ENCODE results near the gene FER. TPM values are rescaled to one million over a fixed set of nuclear protein-coding genes. Genes with fewer than 3 reads are reported as not detected.

FER gene
- total and polyA plus RNA-seq, 10 of the 15 experiments (the other 5 are each of a cell fraction or from before 2014, with no cell fraction given), result 4.4 to 19.1 (median 9.6) TPM

DNA sequence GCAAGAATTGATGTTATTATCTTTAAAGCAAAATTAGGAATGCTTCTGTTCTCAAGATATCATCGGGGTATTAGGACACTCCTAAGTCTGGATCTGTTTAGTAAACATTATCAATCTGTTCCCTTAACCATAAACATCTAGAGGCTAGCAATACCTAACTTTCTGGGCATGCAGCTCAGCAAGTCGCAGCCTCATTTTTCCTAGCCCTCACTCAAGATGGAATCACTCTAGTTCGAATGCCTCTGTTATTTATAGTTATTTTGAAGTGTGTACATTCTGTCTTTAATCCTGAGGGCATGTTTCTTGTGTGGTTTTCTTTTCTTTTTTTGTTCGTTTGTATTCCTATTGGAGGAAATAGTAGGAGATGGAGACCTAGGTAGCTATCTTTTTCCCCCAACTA, 66.9 kb downstream of the FER start:
- no peak overlapping the region for H2AFZ ChIP-seq (ENCODE audit: control insufficient read depth, low read depth, low read length)
- POLR2A ChIA-PET, result no interaction called here
- H3K27me3 ChIP-seq (replicated peaks in 1 of 2; ENCODE audit: control insufficient read depth in 2 of 2, insufficient read depth in 2 of 2, low read length in 1 of 2), result no peaks in the 10 kb centered on the region
- no peaks in the 10 kb centered on the region for H3K79me2 ChIP-seq (ENCODE audit: control insufficient read depth, insufficient read depth, low read length)
- FAIRE-seq (no peak), DNase-seq (ENCODE audit: low read depth, low spot score) (no peak), ATAC-seq (no peak)
- H3K4me2 ChIP-seq (ENCODE audit: control insufficient read depth, insufficient read depth), result no peak overlapping the region
- SMC1A ChIA-PET (ENCODE audit: uncharacterized antibody, unreplicated experiment), result interaction anchor here (1.2 kb wide), 1 partner anchor 24 kb away, joined by 3 read pairs; no protein-coding TSS in a partner anchor
- intact Hi-C loops (cut with micrococcal nuclease; ENCODE audit: unreplicated experiment) (loop anchor here (10.0 kb wide), 1 partner anchor 130 kb away; no protein-coding TSS in a partner anchor), in situ Hi-C loops (cut with MboI) (no loop called here)
- RAD21 ChIA-PET (ENCODE audit: unreplicated experiment), result no interaction called here
- H3K27ac ChIP-seq (ENCODE audit: control insufficient read depth, insufficient read depth), result no peak overlapping the region
- H3K9me3 ChIP-seq (replicated peaks; ENCODE audit: control insufficient read depth, insufficient read depth, low read length), result peaks cover 11% of the 10 kb centered on the region; the same call in 2 of the 3 replicates
- H3K4me3 ChIP-seq, result no peak overlapping the region
- no peak overlapping the region for H3K9ac ChIP-seq (ENCODE audit: control insufficient read depth, insufficient read depth, low read length)
- CTCF ChIA-PET, result no interaction called here
- no TSS peak for BruUV-seq (replicated peaks)
- no peaks in the 10 kb centered on the region for H3K4me1 ChIP-seq (ENCODE audit: control insufficient read depth, insufficient read depth, low read length)
- no peaks in the 10 kb centered on the region for H4K20me1 ChIP-seq (ENCODE audit: control insufficient read depth, insufficient read depth)
- 71% methylated on average over 4 of the region's 4 CpGs for WGBS (ENCODE audit: insufficient coverage, insufficient replicate concordance, low lambda C conversion rate, missing lambda C conversion rate)
- TF ChIP-seq ZNF622 (IDR thresholded peaks at IDR 0.05) (no peak), HDAC2 (IDR thresholded peaks at IDR 0.05) (no peak), NFYA (IDR thresholded peaks at IDR 0.05; ENCODE audit: borderline replicate concordance, low read depth, low read length) (no peak)
- no peaks in the 10 kb centered on the region for H3K36me3 ChIP-seq (ENCODE audit: control insufficient read depth in 2 of 2, insufficient read depth in 2 of 2, low read length in 1 of 2)

DNA sequence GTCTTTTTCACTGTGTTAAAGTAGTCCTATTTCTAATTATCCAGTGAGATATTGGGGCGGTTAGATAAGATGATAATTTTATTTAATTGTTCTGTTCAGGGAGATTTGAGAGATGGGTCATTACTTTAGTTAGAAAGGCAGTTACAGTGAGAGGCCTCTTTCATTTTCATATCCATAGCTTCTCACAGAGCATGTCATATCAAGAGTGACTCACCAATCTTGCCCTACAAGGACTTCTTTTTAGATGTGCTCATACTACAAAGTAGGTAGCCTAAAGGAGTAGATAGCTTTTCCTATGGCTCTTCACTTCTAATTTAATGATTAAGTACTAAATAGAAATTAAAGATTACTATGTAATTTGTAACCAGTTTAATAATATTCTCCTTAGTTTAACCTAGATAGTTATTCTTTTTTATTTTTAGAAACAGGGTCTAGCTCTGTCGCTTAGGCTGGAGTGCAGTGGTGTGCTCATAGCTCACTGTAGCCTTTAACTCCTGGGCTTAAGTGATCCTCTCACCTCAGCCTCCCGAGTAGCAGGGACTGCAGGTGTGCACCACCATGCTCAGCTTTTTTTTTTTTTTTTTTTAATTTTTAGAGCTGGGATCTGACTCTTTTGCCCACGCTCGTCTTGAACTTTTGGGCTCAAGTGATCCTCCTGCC, 71.0 kb downstream of the FER start:
- Histone ChIP-seq H3K79me2 (ENCODE audit: control insufficient read depth, insufficient read depth, low read length) (no peaks in the 10 kb centered on the region), H4K20me1 (ENCODE audit: control insufficient read depth, insufficient read depth) (no peaks in the 10 kb centered on the region), H3K4me3 (no peak overlapping the region), H3K9me3 (replicated peaks; ENCODE audit: control insufficient read depth, insufficient read depth, low read length) (peaks cover 4% of the 10 kb centered on the region; the same call in 2 of the 3 replicates), H2AFZ (ENCODE audit: control insufficient read depth, low read depth, low read length) (no peak overlapping the region), H3K4me1 (ENCODE audit: control insufficient read depth, insufficient read depth, low read length) (no peaks in the 10 kb centered on the region), H3K4me2 (ENCODE audit: control insufficient read depth, insufficient read depth) (no peak overlapping the region), H3K9ac (ENCODE audit: control insufficient read depth, insufficient read depth, low read length) (no peak overlapping the region), H3K27ac (ENCODE audit: control insufficient read depth, insufficient read depth) (peak overlapping the region; percentile 39; the same call in 1 of the 2 replicates), H3K36me3 (ENCODE audit: control insufficient read depth in 2 of 2, insufficient read depth in 2 of 2, low read length in 1 of 2) (no peaks in the 10 kb centered on the region), H3K27me3 (replicated peaks in 1 of 2; ENCODE audit: control insufficient read depth in 2 of 2, insufficient read depth in 2 of 2, low read length in 1 of 2) (no peaks in the 10 kb centered on the region)
- ChIA-PET RAD21 (ENCODE audit: unreplicated experiment) (interaction anchor here (0.8 to 1.4 kb wide), 4 partner anchors 49 to 107 kb away, joined by 3 to 6 read pairs (median 4); no protein-coding TSS in a partner anchor), SMC1A (ENCODE audit: uncharacterized antibody, unreplicated experiment) (interaction anchor here (0.7 to 3.3 kb wide), 12 partner anchors 10 to 90 kb away, joined by 3 to 24 read pairs (median 4); no protein-coding TSS in a partner anchor), POLR2A (interaction anchor here (0.5 to 0.9 kb wide), 5 partner anchors 34 to 378 kb away, joined by 4 to 7 read pairs (median 5); no protein-coding TSS in a partner anchor), CTCF (interaction anchor here (2.0 kb wide), 1 partner anchor 11 kb away, joined by 11 read pairs; no protein-coding TSS in a partner anchor)
- FAIRE-seq, result peak; percentile 13
- no TSS peak for BruUV-seq (replicated peaks)
- in situ Hi-C loops (cut with MboI) (no loop called here), intact Hi-C loops (cut with micrococcal nuclease; ENCODE audit: unreplicated experiment) (loop anchor here (10.0 kb wide), 1 partner anchor 134 kb away; no protein-coding TSS in a partner anchor)
- ATAC-seq, result peak; percentile 99
- WGBS (ENCODE audit: insufficient coverage, insufficient replicate concordance, low lambda C conversion rate, missing lambda C conversion rate), result 94% methylated on average over 5 of the region's 5 CpGs
- peak; percentile 31 for DNase-seq (ENCODE audit: low read depth, low spot score)
- TF ChIP-seq, protein P1, sequence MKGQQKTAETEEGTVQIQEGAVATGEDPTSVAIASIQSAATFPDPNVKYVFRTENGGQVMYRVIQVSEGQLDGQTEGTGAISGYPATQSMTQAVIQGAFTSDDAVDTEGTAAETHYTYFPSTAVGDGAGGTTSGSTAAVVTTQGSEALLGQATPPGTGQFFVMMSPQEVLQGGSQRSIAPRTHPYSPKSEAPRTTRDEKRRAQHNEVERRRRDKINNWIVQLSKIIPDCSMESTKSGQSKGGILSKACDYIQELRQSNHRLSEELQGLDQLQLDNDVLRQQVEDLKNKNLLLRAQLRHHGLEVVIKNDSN (IDR thresholded peaks at IDR 0.05; ENCODE audit: borderline replicate concordance, extremely low read length, insufficient read depth, low read depth, low read length), result no peak
- TF ChIP-seq CREM (IDR thresholded peaks at IDR 0.05; ENCODE audit: low read depth) (peak; percentile 34; the same call in 1 of the 2 replicates), NBN (IDR thresholded peaks at IDR 0.05) (no peak), POLR2A (IDR thresholded peaks at IDR 0.05; ENCODE audit: low read depth, low read length) (no peak), TCF7 (IDR thresholded peaks at IDR 0.05; ENCODE audit: borderline replicate concordance) (no peak), SMC3 (IDR thresholded peaks at IDR 0.05; ENCODE audit: borderline replicate concordance, low read length) (no peak), RUNX3 (IDR thresholded peaks at IDR 0.05; ENCODE audit: low read length) (no peak; the same call in 1 of the 2 replicates), CHD1 (IDR thresholded peaks at IDR 0.05; ENCODE audit: low read depth, low read length) (no peak), RAD21 (IDR thresholded peaks at IDR 0.05; ENCODE audit: insufficient read depth, low read depth, low read length) (no peak)
- TF ChIP-seq, protein P2, sequence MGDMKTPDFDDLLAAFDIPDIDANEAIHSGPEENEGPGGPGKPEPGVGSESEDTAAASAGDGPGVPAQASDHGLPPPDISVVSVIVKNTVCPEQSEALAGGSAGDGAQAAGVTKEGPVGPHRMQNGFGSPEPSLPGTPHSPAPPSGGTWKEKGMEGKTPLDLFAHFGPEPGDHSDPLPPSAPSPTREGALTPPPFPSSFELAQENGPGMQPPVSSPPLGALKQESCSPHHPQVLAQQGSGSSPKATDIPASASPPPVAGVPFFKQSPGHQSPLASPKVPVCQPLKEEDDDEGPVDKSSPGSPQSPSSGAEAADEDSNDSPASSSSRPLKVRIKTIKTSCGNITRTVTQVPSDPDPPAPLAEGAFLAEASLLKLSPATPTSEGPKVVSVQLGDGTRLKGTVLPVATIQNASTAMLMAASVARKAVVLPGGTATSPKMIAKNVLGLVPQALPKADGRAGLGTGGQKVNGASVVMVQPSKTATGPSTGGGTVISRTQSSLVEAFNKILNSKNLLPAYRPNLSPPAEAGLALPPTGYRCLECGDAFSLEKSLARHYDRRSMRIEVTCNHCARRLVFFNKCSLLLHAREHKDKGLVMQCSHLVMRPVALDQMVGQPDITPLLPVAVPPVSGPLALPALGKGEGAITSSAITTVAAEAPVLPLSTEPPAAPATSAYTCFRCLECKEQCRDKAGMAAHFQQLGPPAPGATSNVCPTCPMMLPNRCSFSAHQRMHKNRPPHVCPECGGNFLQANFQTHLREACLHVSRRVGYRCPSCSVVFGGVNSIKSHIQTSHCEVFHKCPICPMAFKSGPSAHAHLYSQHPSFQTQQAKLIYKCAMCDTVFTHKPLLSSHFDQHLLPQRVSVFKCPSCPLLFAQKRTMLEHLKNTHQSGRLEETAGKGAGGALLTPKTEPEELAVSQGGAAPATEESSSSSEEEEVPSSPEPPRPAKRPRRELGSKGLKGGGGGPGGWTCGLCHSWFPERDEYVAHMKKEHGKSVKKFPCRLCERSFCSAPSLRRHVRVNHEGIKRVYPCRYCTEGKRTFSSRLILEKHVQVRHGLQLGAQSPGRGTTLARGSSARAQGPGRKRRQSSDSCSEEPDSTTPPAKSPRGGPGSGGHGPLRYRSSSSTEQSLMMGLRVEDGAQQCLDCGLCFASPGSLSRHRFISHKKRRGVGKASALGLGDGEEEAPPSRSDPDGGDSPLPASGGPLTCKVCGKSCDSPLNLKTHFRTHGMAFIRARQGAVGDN (IDR thresholded peaks at IDR 0.05), result no peak
